ENCODE measurements around the gene C5orf24.
"Not testable (repeated sequence)": the region's sequence is repeated elsewhere in the genome, so short reads cannot be mapped to it uniquely, and the experiment has no call there.

C5orf24 gene

GRCh38 chr5:134878403-134878802 is 32.6 kb downstream of the C5orf24 start:
- Histone ChIP-seq H3K4me3 (no peak overlapping the region), H3K27ac (no peak overlapping the region)
- no peak for DNase-seq (ENCODE audit: low spot score)
- no peak for TF ChIP-seq CTCF (IDR thresholded peaks at IDR 0.05)

GRCh38 chr5:134879456-134879855 is 33.7 kb downstream of the C5orf24 start:
- DNase-seq (ENCODE audit: low spot score): no peak
- Histone ChIP-seq H3K4me3 (no peak overlapping the region), H3K27ac (no peak overlapping the region)
- no peak for TF ChIP-seq CTCF (IDR thresholded peaks at IDR 0.05)

- DNase-seq (ENCODE audit: low spot score); H3K27ac ChIP-seq; H3K4me3 ChIP-seq: not testable (repeated sequence)
Measured at GRCh38 chr5:134880937-134881336, 35.2 kb downstream of the C5orf24 start.

GRCh38 chr5:134881711-134882110 is 35.9 kb downstream of the C5orf24 start:
- not testable (repeated sequence) for H3K4me3 ChIP-seq; H3K27ac ChIP-seq; DNase-seq (ENCODE audit: low spot score)

- no peak for DNase-seq (ENCODE audit: low spot score)
- H3K4me3 ChIP-seq: no peak overlapping the region
- H3K27ac ChIP-seq: no peak overlapping the region
- no peak for TF ChIP-seq CTCF (IDR thresholded peaks at IDR 0.05)
Measured at GRCh38 chr5:134887593-134888159, 41.9 kb downstream of the C5orf24 start.

- no peak for TF ChIP-seq CTCF (IDR thresholded peaks at IDR 0.05)
- Histone ChIP-seq H3K4me3 (no peak overlapping the region), H3K27ac (no peak overlapping the region)
- DNase-seq (ENCODE audit: low spot score): no peak
Measured at GRCh38 chr5:134889335-134889734, 43.6 kb downstream of the C5orf24 start.

- TF ChIP-seq CTCF (IDR thresholded peaks at IDR 0.05): no peak
- no peak for DNase-seq (ENCODE audit: low spot score)
- Histone ChIP-seq H3K27ac (no peak overlapping the region), H3K4me3 (no peak overlapping the region)
Measured at GRCh38 chr5:134891473-134891872, 45.7 kb downstream of the C5orf24 start.

GRCh38 chr5:134892282-134892681 is 46.5 kb downstream of the C5orf24 start:
- no peak for TF ChIP-seq CTCF (IDR thresholded peaks at IDR 0.05)
- Histone ChIP-seq H3K27ac (no peak overlapping the region), H3K4me3 (no peak overlapping the region)
- no peak for DNase-seq (ENCODE audit: low spot score)

All from coronary artery (tissue), 2 donors.